NCI-H748 (cell line): ENCODE data around the gene ESYT2.
A peak's percentile ranks its signal among the peaks of the same experiment; 100 is the strongest.
"Not testable (repeated sequence)": the region's sequence is repeated elsewhere in the genome, so short reads cannot be mapped to it uniquely, and the experiment has no call there.

Experiments used
- DNase-seq: peaks from one replicate; lab custom pipeline; 2025; ENCODE audit not compliant: unreplicated experiment; lab: John Stamatoyannopoulos, UW

ESYT2 gene

DNA sequence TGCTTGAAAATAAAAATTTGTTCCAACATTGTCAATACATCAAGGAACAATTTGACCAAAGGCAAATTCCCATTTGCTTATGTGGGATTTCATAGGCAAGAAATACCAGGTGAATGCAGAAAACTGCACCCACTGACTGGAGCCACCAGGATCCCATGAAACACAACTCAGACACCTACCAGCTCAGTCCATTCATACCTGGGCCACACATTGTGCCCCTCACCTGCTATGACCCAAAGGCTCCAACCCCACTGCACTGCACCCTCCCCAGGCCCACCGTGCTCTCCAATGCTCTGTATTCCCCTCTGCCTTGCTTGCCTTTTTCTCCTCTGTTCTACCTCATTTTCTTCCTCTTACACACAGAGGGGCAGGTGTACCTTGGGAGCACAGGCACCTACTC lies 130.0 kb downstream of the ESYT2 start:
- no peak for DNase-seq

DNA sequence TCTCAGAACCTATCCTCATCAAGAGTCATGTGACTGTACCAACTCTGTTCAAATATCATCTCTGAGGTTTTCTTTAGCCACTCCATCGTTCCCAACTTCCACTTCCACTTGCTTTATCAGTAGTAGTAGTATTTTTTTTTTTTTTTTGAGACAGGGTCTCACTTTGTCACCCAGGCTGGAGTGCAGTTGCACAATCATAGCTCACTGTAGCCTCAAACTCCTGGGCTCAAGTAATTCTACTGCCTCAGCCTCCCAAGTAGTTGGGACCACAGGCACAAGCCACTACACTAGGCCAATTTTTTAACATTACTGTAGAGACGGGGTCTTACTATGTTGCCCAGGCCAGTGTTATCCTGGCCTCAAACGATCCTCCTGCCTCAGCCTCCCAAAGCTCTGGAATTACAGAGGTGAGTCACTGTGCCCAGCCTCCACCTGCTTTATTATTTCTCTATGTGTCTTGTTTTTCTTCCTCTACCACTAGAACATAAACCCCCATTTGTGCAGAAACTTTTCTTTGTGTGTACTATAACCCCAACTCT lies 130.6 kb downstream of the ESYT2 start:
- DNase-seq: no peak

GRCh38 chr7:158697597-158697996 lies 131.7 kb downstream of the ESYT2 start:
- not testable (repeated sequence) for DNase-seq

DNA sequence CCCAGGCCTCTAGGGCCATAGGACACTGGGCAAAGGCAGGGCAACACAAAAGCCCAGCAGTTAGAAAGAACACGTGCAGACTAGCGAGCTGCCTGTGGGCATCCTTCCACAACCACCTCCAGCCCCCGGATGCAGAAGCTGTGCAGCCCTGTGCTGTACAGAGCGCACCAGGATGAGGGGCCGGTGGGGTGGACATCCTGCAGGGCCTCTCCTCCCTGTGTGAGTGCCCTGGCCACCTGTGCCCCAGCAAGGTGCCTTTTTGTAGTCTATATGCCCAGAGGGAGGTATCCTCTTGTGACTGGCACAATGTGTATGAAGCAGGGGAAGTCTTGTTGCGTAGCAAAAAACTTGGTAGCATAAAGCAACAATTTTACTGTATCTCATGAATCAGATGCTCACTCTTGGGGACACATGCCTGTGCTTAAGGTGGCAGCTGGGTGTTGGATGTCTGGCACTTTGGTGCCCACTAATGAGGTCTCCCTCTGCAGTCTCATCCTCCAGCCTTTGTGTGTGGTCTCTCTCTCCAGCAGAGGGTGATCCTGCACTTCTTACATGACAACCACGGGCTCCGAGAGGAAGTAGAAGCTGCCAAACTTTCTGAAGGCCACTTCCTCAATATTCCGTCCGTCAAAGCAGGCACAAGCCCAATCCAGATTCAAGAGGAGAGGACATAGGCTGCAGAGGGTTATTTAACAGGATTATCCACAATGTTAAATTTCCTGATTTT lies 133.4 kb downstream of the ESYT2 start:
- peak; percentile 32 for DNase-seq

- DNase-seq: no peak
Measured at GRCh38 chr7:158695056-158695455, 134.3 kb downstream of the ESYT2 start.

GRCh38 chr7:158694650-158695049 lies 134.7 kb downstream of the ESYT2 start:
- no peak for DNase-seq

DNA sequence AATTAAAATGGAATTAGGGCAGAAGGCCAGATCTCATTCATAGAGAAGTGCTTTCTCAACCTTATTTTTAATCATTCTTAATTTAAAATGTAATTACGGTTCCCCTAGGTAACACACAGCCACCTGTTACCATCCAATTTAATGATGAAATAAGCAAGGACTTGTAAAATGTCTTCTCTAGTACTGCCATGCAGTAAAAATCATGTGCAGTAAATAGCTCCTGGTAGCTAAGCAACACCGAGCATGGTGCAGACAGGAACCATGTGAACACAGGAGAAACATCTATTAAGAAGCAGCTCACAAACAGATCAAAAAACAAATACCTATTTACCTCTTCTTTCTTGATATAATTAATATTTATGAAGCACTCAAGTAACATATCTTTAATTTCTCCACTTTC lies 139.8 kb downstream of the ESYT2 start:
- no peak for DNase-seq

DNA sequence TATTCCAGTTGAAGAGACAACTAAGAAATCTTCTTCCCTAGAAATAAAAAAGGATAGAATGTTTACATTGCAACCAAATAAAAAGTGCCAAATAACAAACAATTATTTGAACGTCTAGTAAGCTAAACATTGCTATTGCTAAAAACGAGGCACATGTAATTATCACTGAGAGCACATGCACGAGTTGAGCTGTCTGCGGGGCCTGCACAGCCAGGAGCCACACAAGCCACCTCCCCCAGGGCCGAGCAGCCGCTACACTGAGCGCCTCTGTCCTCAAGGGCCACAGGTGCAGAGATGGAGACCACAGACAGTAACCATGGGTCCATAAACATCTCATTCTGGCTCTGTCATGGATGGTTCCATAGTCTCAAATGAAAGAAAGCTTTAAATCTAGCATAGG lies 141.9 kb downstream of the ESYT2 start:
- no peak for DNase-seq

- no peak for DNase-seq
Measured at GRCh38 chr7:158685693-158686092, 143.6 kb downstream of the ESYT2 start.

DNA sequence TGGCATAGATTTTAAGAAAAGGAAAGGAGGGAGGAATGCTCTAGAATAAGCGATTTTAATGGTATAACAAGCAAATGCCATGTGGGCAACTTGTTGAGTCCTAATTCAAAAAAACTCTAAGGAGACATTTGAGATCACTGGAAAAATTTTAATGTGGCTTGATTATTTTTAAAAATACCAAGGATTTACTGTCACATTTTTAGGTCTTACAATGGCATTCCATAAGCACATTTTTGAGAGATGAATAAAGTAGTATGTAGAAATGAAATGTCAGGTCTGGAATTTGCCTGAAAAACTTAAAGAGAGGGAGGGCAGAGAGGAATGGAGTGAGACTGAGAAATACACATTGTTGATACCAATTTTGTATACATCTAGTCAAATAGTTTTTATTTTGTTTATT lies 145.0 kb downstream of the ESYT2 start:
- no peak for DNase-seq

- DNase-seq: no peak
Measured at GRCh38 chr7:158683541-158683940, 145.8 kb downstream of the ESYT2 start.

GRCh38 chr7:158682456-158682855 lies 146.9 kb downstream of the ESYT2 start:
- no peak for DNase-seq
